GDM1 (cell line): ENCODE data around the gene MRPL10.

Source experiments
- DNase-seq: peaks from one replicate; lab custom pipeline; 2025; lab: John Stamatoyannopoulos, UW

The MRPL10 gene

GRCh38 chr17:47812146-47812920 is 19.0 kb downstream of the MRPL10 start:
- no peak for DNase-seq

- no peak for DNase-seq
These were observed 19.6 kb downstream of the MRPL10 start for GRCh38 chr17:47811709-47812108.

GRCh38 chr17:47810901-47811635 is 20.3 kb downstream of the MRPL10 start:
- no peak for DNase-seq

- no peak for DNase-seq
These were observed 21.0 kb downstream of the MRPL10 start for GRCh38 chr17:47810200-47810821.

- no peak for DNase-seq
These were observed 22.4 kb downstream of the MRPL10 start for GRCh38 chr17:47808830-47809480.

GRCh38 chr17:47808036-47808829 is 23.1 kb downstream of the MRPL10 start:
- no peak for DNase-seq

- DNase-seq = no peak
These were observed 23.9 kb downstream of the MRPL10 start for GRCh38 chr17:47807421-47807820.

- no peak for DNase-seq
These were observed 24.5 kb downstream of the MRPL10 start for GRCh38 chr17:47806913-47807255.

- DNase-seq = no peak
These were observed 25.1 kb downstream of the MRPL10 start for GRCh38 chr17:47806026-47806912.

- DNase-seq = no peak
These were observed 26.9 kb downstream of the MRPL10 start for GRCh38 chr17:47804461-47804860.

GRCh38 chr17:47803751-47804150 is 27.6 kb downstream of the MRPL10 start:
- DNase-seq = no peak

GRCh38 chr17:47803201-47803600 is 28.1 kb downstream of the MRPL10 start:
- DNase-seq = no peak

GRCh38 chr17:47802341-47803022 is 28.9 kb downstream of the MRPL10 start:
- no peak for DNase-seq

- DNase-seq = no peak
These were observed 29.4 kb downstream of the MRPL10 start for GRCh38 chr17:47801906-47802305.

- no peak for DNase-seq
These were observed 30.1 kb downstream of the MRPL10 start for GRCh38 chr17:47801176-47801765.

- no peak for DNase-seq
These were observed 30.7 kb downstream of the MRPL10 start for GRCh38 chr17:47800686-47801085.

GRCh38 chr17:47797797-47798196 is 33.5 kb downstream of the MRPL10 start:
- DNase-seq = no peak

GRCh38 chr17:47792979-47793378 is 38.4 kb downstream of the MRPL10 start:
- DNase-seq = no peak

GRCh38 chr17:47792457-47792856 is 38.9 kb downstream of the MRPL10 start:
- no peak for DNase-seq

- DNase-seq = no peak
These were observed 40.3 kb downstream of the MRPL10 start for GRCh38 chr17:47791025-47791424.
